ENCODE measurements around the gene AMPD1.

The AMPD1 gene

GRCh38 chr1:114688526-114688925 is 6.8 kb downstream of the AMPD1 start:
- TF ChIP-seq CTCF (IDR thresholded peaks at IDR 0.05; ENCODE audit: borderline replicate concordance, insufficient read depth, low read depth, low read length): no peak
- H3K4me3 ChIP-seq (ENCODE audit: low read depth, low read length): no peak overlapping the region

GRCh38 chr1:114685851-114686250 is 9.5 kb downstream of the AMPD1 start:
- no peak for TF ChIP-seq CTCF (IDR thresholded peaks at IDR 0.05; ENCODE audit: borderline replicate concordance, insufficient read depth, low read depth, low read length)
- no peak overlapping the region for H3K4me3 ChIP-seq (ENCODE audit: low read depth, low read length)

GRCh38 chr1:114677691-114678090 is 17.7 kb downstream of the AMPD1 start:
- H3K4me3 ChIP-seq (ENCODE audit: low read depth, low read length): no peak overlapping the region
- no peak for TF ChIP-seq CTCF (IDR thresholded peaks at IDR 0.05; ENCODE audit: borderline replicate concordance, insufficient read depth, low read depth, low read length)

GRCh38 chr1:114676115-114676514 is 19.2 kb downstream of the AMPD1 start:
- no peak for TF ChIP-seq CTCF (IDR thresholded peaks at IDR 0.05; ENCODE audit: borderline replicate concordance, insufficient read depth, low read depth, low read length)
- H3K4me3 ChIP-seq (ENCODE audit: low read depth, low read length): no peak overlapping the region

GRCh38 chr1:114671939-114672275 is 23.4 kb downstream of the AMPD1 start:
- H3K4me3 ChIP-seq (ENCODE audit: low read depth, low read length): no peak overlapping the region
- TF ChIP-seq CTCF (IDR thresholded peaks at IDR 0.05; ENCODE audit: borderline replicate concordance, insufficient read depth, low read depth, low read length): no peak

- TF ChIP-seq CTCF (IDR thresholded peaks at IDR 0.05; ENCODE audit: borderline replicate concordance, insufficient read depth, low read depth, low read length): no peak
- H3K4me3 ChIP-seq (ENCODE audit: low read depth, low read length): no peak overlapping the region
Observed at GRCh38 chr1:114671011-114671938, 24.1 kb downstream of the AMPD1 start.

Data from GM12875 (cell line).